SK-N-SH (cell line): ENCODE measurements around the gene MAPK13.

ENCODE experiments used
- CTCF ChIP-seq: fragments of 200-600 bp; sonication (generic); IDR thresholded peaks from 2 replicates; pipeline ENCODE4 v1.6.1; 2017; ENCODE audit warnings: antibody characterized with exemption, mild to moderate bottlenecking, moderate library complexity
- ELF1 ChIP-seq: IDR thresholded peaks from 2 replicates; pipeline ENCODE4 v1.4.0; 2012
- EP300 ChIP-seq, 2 experiments: IDR thresholded peaks; 2 replicates each; pipeline versions ENCODE4 v1.4.0 to v1.6.1; 2012; ENCODE audit warnings: borderline replicate concordance in 1 of 2, low read depth in 1 of 2, low read length in 1 of 2
- MAX ChIP-seq: IDR thresholded peaks from 2 replicates; pipeline ENCODE4 v1.4.0; 2012; ENCODE audit warnings: low read depth
- NRF1 ChIP-seq: IDR thresholded peaks from 2 replicates; pipeline ENCODE4 v1.6.1; 2012; ENCODE audit warnings: low read depth, mild to moderate bottlenecking, low read length
- PBX3 ChIP-seq: IDR thresholded peaks from 2 replicates; pipeline ENCODE4; 2012
- RAD21 ChIP-seq: IDR thresholded peaks from 2 replicates; pipeline ENCODE4 v1.6.1; 2012; ENCODE audit warnings: mild to moderate bottlenecking, low read length
- TAF1 ChIP-seq: IDR thresholded peaks from 2 replicates; pipeline ENCODE4 v1.6.1; 2012; ENCODE audit warnings: low read depth, mild to moderate bottlenecking, low read length, moderate library complexity, borderline replicate concordance

- TF ChIP-seq CTCF (no peak), TAF1 (no peak), MAX (no peak), RAD21 (no peak), PBX3 (no peak), ELF1 (no peak), EP300 (IDR thresholded peaks at IDR 0.05; ENCODE audit: borderline replicate concordance in 1 of 2, low read depth in 1 of 2, low read length in 1 of 2) (no peak), NRF1 (no peak)
Observed at GRCh38 chr6:36130667-36131510, 576 bp downstream of the MAPK13 start.
